Measurements from ENCODE around the gene KCP.

KCP gene

DNA sequence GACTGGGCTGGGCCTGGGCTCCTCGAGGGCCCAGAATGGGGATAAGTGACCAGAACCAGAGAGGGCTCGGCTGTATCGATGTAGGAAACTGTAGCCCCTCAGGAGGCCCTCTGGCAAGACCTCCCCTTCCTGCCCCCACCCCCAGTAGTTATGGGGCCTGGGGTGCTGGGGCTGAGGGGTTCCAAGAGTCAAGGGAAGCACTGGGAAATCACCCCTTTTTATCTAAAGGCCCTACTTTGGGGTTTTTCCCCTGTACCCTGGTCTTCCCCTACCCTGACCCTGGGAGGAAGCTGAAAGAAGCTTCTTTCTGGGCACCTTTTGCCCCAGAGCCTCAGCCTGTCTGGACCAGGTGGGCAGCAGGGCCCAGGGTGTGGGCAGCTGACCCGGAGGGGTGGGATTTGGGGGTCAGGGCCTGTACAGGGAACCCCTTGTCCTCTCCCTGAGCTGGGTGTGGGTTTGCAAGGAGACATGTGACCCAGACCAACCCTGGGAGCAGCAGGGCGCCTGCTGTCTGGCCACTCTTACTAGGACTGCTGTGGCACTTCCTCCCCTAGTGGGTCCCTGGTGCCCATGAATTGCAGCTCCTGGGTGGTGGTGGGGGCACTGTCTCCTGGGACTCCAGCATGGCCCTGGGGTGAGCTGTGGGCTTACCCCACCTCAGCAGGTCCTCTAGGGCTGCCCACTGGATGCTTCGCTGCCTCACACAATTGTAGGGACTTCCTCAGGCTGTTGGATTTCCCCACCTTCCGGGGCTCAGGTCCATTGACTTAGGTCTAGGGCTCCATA is 28.8 kb upstream of the KCP start:
- DNase-seq (ENCODE audit: low spot score) = no peak

DNA sequence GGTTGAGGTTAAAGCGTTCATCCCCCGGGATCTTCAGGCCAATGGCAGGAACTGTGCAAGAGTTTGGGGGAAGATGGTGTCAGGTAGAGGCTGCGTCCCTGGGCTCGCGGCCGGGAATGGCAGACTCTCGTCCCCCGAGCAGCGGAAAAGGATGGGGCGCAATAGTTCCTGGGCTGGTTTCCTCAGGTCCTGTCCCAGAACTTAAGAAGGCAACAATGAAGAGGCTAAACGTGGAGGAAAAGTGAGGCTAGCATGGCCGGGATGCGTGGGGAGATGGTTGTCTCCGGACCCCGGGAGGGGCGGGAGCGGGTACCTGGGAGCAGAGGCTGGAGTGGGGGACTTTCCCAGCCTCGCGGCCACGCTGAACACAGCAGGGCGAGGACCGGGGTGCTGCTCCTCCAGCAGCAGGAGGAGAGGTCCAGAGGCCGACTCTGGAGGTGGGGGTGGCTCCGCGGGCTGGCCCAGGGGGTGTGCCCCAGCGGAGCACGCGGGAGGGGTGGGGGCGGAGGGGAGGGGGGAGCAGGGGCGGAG is 28.1 kb upstream of the KCP start:
- no peak for DNase-seq (ENCODE audit: low spot score)

DNA sequence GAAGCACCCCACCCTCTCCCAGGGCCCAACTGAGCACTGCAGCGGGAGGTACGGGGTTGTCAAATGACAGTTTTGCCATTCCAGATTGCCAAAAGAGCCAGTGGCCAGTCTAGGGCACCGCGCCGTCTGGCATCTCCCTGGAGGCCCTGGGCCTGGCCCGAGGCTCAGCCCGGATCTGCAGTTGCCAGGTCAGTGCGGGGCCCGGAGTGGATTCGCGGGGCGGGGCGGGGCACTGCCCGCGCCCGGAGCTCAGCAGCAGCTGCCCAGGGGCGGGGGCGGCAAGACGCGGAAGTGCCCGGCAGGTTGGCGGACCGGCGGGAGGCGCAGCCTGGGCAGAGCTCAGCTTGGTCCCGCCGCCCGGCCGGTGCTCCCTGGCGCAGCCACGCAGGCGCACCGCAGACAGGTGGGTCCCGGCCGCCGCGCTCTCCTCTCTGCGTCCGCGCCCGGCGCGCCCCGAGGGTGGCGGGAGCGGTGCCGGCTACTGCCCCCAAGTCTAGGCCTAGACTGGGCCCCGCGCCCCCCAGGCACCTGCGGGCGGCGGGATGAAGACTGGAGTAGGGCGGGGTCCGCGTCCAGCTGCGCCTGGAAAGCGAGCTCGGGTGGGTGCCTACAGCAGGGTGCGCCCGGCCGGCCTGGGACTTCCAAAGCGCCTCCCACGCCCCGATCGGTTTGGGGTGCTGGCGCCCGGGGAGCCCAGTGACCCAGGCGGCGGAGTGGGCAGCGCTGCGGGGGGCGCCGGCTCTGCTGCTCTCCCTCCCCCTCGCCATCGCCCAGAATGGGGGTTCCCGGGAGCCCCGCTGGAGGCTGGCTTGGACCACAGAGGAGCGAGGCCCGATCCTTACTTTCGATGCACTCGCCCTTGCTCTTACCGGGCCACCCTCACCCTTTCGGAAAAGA is 27.4 kb upstream of the KCP start, which contains the start of gene IRF5:
TSS of gene IRF5 (plus strand) at position 281 of the 897 bp plus-strand sequence. CDS start 4,155 bp downstream, outside the sequence.
- no peak for DNase-seq (ENCODE audit: low spot score)

DNA sequence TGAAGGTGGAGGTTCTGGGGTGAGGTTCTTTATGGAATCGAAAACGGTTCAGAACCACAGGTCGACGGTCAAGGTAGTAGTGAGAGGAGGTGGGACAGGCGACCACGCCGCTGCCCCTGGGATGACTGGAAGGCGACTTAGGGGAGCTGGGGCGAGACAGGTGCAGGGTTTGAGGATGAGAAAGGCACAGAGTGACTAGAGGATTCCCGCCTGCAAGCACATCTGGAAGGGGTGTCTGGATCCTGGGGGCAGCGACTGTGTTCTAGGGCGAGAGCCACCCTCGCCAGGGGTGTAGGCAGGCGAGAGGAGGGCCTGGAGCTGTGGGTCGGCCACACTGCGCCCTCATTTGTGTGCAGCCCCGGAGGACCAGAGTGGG is 26.8 kb upstream of the KCP start:
- no peak for DNase-seq (ENCODE audit: low spot score)

DNA sequence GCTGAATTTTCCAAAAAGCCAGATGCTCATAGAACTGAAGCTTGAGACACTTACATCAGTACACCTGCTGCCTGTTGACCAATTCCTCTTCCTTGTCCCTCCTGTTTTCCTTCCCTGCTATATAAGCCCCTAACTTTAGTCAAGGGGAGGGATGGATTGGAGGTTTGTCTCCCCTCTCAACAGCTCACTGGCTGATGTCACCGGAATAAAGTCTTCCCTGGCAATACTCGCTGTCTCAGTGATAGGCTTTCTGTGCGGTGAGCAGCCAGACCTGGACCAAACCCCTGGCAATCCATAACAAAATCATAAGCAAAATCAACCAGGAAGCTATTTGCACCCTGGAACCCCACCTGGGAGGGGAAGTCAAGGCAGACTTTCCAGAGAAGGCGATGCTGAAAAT is 26.3 kb upstream of the KCP start:
- no peak for DNase-seq (ENCODE audit: low spot score)

DNA sequence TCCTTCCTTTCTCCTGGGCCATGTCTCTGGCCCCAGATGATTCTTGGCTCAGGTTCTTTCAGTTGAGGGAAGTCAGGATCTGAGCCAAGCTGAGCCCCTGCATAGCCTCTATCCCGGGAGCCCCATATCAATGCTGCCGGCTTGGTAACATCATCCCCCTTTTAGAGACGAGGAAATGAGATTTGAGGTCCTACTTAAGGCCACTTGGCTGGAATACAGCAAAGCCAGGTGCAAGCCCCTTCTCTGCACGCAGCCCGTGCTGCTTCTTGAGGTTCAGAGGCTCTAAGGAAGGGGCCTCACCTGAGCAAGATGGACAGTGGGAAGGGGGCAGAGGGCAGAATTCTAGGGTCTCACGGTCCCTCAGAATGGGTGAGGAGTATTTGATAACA is 24.8 kb upstream of the KCP start:
- DNase-seq (ENCODE audit: low spot score) = no peak

DNA sequence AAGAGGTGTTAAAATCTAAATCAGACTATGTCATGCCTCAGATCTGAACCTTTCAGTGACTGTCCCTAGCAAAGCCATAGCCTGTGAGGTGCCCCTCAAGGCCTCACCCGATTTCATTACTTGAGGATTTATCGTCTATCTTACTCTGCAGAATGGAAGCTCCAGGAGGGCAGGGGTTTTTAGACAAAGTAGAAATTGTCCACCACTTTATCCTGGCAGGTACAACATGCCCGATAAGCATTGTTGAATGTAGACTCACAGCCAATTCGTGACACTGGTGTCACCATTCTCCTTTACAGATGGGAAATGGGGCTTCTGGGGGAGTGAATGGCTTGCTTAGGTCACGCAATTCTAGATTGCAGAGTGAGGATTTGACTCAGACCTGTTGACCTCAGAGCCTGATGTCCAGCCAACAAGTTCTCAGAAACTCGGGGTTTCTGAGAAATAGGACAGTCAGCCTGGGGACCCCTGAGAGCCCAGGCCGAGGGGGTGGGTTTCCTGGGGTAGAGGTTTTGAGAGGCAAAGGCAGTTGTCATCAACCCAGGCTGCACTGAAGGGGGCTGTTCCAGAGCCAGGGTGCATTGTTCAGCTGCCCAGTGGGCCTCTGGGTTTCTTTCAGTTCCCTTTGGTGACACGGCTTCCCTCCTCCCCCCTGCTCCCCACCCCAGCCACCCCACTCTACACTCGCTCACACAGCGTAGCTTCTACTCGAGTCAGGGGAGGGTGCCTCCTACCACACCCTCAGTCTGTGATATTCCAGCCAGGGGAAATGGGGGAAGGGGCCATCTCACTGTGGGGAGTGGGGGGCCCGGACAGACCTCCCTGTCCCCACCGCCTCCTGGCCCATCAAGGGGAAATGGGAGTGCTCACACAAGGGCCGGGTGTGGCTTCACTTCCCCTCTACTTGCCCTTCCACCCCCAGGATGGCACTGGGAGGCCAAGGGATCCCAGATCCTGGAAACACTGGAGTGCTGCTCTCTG is 24.1 kb upstream of the KCP start:
- no peak for DNase-seq (ENCODE audit: low spot score)

DNA sequence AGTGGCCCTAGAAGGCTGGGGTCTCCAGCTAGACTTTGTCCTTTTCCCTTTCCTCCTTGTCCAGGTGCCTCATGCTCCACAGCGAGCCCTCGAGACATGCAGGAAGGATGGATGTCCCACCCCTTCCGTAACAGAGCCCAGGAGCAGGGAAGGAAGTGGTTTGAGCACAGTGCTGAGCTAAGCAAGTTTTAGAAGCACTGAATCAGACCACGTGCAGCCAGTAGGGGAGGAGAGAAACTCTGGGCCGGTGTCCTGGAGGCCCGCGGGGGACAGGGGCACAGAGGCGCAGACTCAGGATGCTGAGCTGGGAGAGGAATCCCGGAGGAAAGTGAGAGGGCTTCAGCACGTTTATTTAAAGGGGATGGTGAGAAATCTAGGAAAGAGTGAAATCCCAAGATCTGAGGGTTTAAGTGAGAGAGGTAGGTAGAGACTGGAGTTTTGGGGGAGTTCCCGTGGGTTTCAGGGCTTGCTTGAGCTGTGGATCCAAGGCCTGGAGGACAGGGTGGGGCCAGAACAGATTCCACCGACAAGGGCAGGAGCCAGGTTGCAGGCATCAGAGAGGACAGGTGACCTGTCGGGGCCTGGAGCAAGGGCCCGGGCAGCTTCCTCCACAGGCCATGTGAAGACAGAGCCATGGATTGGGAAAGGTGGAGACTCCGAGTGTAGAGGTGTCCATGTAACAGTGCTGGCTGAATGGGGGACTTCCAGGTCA is 22.8 kb upstream of the KCP start:
- no peak for DNase-seq (ENCODE audit: low spot score)

DNA sequence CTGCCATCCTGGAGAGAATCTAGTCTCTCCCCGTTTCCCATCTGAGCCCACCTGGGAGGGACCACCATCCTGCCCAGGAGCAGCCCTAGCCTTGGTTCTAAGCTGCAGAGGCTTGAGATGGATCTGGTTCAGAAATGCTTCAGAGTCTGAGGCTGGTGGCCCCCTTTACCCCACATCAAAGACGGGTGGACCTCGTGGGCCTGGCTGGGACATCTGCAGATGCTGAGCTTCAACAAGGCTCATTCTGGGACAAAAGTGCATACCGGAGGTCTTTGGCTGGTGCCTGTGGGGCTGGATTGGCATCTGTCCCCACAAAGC is 22.3 kb upstream of the KCP start:
- DNase-seq (ENCODE audit: low spot score) = no peak

DNA sequence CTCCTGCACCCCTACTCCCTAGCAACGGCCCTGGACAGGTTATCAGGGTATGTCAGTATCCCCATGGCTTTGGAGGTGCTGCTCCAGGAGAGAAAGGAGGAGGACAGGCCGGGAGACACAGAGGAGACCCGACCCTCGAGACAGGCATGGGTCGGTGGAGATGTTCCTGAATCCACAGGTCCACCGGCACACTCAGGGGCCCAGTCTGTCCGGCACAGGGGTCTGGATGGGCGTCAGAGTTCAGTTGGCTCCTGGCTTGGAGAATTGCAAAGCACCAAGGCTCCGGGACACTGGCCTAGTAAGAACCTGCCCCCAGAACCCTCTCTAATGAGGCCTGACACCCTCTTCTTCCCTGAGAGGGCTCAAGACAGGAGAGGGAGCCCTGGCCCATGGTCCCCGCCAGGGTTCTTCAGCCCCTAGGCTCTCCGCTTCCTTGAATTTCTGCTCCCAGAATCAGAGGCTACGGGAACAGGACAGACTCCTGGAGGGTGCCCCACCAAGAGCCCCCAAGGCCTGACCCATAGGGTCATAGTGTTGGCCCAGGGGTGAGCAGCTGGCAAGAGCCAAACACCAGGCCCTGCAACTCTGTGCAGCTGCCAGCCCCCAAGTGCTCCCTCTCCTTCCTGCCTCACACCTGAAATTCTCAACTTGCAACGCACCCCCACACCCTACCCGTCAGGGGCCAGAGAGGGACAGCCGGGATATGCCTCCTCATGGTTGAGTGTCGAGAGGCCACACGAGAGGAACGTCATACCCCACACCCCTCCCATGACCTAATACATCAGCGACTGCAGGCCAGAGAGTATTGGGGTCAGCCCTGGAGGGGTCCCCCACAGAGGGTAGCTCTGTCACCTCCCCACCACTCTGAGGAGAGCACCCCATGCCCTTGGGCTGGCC is 21.7 kb upstream of the KCP start:
- DNase-seq (ENCODE audit: low spot score) = no peak

DNA sequence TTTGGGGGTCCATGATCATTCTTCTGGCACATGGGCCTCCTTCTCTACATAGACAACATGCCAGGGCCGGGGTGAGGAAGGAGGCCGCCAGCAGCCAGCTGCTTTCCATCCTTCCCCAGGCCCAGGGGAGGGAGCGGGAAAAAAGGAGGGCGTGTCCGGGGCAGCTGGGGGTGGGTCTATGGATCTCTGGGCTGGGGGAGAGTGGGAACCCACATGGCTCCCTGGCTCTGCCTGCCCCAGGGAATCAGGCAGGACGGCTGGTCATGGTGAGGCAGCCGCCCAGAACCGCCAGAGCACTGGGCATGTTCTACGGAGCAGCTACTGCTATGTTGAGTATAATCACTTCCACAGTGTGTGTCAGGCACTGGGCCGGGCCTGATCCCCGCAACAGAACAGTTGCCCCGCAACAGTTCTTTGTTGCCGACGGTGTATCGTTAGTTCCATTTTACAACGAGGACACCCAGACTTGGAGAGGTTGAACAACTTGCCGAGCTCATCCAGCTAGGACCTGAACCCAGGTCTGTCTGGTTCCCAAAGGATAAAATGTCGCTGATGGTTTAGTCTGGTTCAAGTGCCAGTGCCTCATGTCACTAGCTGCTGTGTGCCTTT is 20.8 kb upstream of the KCP start:
- DNase-seq (ENCODE audit: low spot score) = no peak

DNA sequence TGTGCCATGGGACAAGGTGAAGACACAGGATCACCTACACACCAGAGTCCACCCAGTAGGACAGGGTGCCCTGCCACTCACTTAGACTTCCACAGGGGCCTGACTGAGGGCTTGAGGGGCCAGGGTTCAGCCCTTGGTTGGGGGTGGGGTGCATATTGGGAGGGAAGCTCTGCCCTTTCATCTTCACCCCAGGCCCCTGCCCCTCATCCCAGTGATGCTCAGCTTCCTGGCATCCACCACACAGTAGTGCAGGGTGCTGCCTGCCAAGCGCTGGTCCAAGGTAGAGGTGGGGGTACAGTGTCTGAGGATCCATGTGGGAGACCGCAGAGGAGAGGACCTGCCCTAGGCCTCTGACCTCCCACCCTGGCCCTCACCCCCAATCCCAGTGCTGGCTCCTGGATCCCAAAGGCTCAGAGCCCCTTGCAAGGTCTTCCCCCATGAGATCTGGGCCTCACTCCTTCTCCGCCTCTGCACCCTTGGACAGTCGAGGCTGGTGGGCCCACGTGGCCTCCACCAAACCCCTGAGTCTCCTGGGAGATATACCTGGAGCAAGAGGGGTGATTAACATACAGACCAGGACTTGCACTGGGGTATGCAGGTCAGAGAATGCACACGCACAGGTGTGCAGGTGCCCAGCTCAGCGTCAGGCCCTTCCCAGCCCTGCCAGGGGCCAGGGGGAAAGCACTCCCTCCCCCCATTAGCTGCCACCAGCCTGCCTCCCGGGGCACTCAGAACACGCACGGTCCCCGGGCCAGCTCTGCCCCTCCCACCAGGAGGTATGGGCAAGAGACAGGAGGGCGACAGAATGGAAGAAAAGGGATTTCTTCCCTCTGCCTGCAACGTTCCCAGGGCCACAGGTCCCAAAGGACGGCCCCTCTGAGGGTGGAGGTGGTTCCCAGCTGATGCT is 18.6 kb upstream of the KCP start:
- no peak for DNase-seq (ENCODE audit: low spot score)

DNA sequence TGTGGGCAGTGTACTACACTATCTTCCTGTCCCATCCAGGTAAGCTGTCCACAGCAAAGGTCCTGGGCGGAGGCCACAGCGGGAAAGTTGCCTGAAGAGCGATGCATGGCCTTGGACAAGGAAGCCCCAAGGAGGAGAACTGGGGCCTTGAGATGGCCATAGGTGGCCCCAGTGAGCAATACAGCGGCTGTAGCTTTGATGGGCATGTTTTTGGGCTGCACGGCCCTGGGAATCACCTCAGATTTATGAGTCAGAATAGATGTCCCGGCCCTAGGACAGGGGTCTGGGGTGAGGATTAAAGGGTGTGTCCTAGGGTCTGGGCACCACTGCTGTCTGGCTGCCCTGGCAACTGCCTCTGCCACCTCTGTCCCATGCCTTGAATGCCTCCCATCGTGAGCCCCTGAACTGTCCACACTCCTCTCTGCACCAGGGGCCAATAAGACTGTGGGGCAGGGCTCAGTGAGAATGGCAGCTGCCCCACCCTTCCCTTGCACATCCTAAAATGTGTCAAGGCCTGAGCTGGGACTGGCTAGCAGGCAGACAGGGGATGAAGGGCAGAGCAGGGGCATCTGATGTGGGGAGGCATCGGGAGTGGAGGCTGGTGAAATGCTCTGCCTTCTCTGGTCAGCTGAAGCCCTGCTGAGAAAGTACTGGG is 17.8 kb upstream of the KCP start:
- no peak for DNase-seq (ENCODE audit: low spot score)

DNA sequence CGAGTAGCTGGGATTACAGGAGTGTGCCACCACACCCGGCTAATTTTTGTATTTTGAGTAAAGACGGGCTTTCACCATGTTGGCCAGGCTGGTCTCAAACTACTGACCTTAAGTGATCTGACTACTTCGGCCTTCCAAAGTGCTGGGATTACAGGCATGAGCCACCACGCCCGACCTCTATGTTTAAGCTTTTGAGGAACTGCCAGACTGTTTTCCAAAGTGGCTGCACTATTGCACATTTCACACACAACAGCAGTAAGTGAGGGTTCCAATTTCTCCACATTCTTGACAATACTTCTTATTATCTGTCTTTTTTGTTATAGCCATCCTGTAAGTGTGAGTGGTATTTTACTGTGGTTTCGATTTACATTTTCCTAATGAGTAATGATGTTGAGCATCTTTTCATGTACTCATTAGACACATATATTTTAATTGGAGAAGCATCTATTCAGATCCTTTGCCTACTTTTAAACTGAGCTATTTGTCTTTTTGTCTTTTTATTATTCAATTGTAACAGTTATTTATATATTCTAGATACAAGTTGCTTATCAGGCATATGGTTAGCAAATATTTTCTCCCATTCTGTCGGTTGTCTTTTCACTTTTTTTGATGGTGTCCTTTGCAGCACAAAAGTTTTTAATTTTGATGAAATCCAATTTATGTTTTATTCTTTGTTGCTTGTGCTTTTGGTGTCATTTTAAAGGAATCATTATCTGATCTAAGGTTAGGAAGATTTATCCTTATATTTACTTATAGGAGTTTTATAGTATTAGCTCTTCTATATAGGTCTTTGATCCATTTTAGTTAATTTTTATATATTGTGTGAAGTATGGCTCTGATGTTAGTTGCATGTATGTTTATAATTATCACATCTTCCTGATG is 14.4 kb upstream of the KCP start:
- DNase-seq (ENCODE audit: low spot score) = no peak

DNA sequence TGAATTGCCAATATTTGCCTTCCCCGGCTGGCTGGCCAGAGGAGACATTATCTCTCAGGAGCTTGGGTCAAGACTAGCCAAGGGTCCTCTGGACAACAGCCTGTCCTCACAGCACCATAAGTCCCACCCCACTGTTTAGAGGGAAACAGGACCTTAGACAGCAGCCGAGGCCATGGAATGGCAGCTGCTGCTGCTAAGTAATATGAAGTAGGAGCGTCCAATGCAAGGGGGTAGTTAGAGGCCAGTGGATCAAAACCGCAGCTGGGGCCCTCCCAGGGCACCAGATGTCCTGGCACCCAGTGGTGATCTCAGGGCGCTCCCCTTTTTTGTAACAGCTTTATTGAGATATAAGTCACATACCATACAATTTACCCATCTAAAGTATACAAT is 12.9 kb upstream of the KCP start:
- no peak for DNase-seq (ENCODE audit: low spot score)

DNA sequence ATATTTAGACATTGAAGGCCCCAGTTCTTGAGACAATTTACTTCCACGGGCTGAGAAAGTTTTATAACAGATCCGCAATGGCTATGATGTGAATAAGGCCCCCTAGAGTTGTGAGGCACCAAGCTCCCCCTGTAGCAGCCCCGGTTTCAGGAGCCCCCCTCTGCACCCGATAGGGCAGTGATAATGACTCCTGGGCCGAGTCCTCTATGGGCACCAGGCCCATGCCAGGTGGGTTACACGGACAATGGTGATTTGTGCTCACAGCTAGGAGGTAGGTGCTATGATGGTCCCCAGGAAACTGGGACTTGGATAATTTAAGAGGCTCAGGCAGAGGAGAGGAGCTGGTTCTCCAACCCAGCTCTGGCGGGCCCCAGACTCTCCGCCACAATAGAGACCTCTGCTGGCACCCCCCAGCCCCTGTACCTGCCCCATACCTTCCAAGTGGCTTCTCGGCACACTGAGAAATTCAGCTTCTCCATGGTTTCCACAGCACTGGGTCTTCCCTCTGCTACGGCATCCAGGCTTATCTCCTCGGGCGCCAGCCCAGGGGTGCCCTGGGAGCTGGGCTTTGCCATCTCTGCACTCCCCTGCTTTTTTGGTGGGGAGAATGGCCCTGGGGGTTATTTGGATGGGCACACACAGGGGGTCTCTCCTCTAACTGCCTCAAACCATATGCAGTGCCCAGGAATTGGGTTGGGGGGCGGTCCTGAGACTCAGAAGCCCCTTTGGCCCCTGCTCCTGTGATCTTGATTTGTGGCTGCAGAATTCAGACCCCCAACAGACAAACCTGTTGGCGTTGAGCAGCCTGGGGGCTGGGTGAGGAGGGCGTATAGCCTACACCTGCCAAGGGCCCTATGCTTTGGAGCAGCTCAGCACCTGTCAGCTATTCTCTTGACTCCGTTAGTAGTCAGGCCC is 12.2 kb upstream of the KCP start:
- DNase-seq (ENCODE audit: low spot score) = no peak
